Femur (tissue), 1 donor: Measurements from ENCODE around the gene PKIG.
"Not testable (repeated sequence)": the region's sequence is repeated elsewhere in the genome, so short reads cannot be mapped to it uniquely, and the experiment has no call there.

Experiments
- DNase-seq: peaks from one replicate; pipeline ENCODE4 v3.0.0-alpha.2; 2017

Gene PKIG

GRCh38 chr20:44643596-44644229 is 61.3 kb downstream of the PKIG start:
- peak; percentile 83 for DNase-seq

GRCh38 chr20:44644230-44644617 is 61.8 kb downstream of the PKIG start:
- DNase-seq, result no peak

GRCh38 chr20:44644667-44645131 is 62.3 kb downstream of the PKIG start:
- DNase-seq, result no peak

GRCh38 chr20:44646023-44646640 is 63.8 kb downstream of the PKIG start:
- peak; percentile 42 for DNase-seq

GRCh38 chr20:44646641-44647274 is 64.4 kb downstream of the PKIG start:
- DNase-seq, result no peak

GRCh38 chr20:44648068-44648467 is 65.7 kb downstream of the PKIG start:
- no peak for DNase-seq

- no peak for DNase-seq
Observed at GRCh38 chr20:44648579-44648978, 66.2 kb downstream of the PKIG start.

- no peak for DNase-seq
Observed at GRCh38 chr20:44649126-44649525, 66.7 kb downstream of the PKIG start.

GRCh38 chr20:44649976-44650375 is 67.6 kb downstream of the PKIG start:
- no peak for DNase-seq

- no peak for DNase-seq
Observed at GRCh38 chr20:44650771-44651433, 68.5 kb downstream of the PKIG start.

GRCh38 chr20:44651434-44651683 is 69.0 kb downstream of the PKIG start:
- DNase-seq, result no peak

- peak; percentile 55 for DNase-seq
Observed at GRCh38 chr20:44651684-44652423, 69.5 kb downstream of the PKIG start, which contains the start of gene ADA. Gene ADA, minus strand, starts transcription at chr20:44651699. Its CDS starts 92 bp downstream, at chr20:44651607.

GRCh38 chr20:44653546-44653945 is 71.2 kb downstream of the PKIG start:
- no peak for DNase-seq

- not testable (repeated sequence) for DNase-seq
Observed at GRCh38 chr20:44654210-44654609, 71.8 kb downstream of the PKIG start.

GRCh38 chr20:44656448-44656847 is 74.1 kb downstream of the PKIG start:
- no peak for DNase-seq

- no peak for DNase-seq
Observed at GRCh38 chr20:44657875-44658274, 75.5 kb downstream of the PKIG start.

- no peak for DNase-seq
Observed at GRCh38 chr20:44658810-44659209, 76.4 kb downstream of the PKIG start.

- no peak for DNase-seq
Observed at GRCh38 chr20:44659931-44660330, 77.6 kb downstream of the PKIG start.

- no peak for DNase-seq
Observed at GRCh38 chr20:44660581-44660980, 78.2 kb downstream of the PKIG start.

GRCh38 chr20:44662261-44662660 is 79.9 kb downstream of the PKIG start:
- no peak for DNase-seq

- DNase-seq, result no peak
Observed at GRCh38 chr20:44664131-44664530, 81.8 kb downstream of the PKIG start.

- no peak for DNase-seq
Observed at GRCh38 chr20:44666066-44666465, 83.7 kb downstream of the PKIG start.
